Stimulated activated CD8-positive, alpha-beta memory T cell treated with anti-CD3 and anti-CD28 coated beads, Interleukin-15, amount 100 ng/mL, for 24 hours (primary cell): ENCODE data around the gene FRMPD1.

Experiments used
- DNase-seq: peaks from one replicate; pipeline ENCODE4 v3.0.0-alpha.2; 2020; ENCODE audit warnings: low read depth

FRMPD1 gene

GRCh38 chr9:37678789-37679273, 28.1 kb downstream of the FRMPD1 start:
- no peak for DNase-seq

GRCh38 chr9:37679649-37680402, 29.1 kb downstream of the FRMPD1 start:
- DNase-seq = no peak

GRCh38 chr9:37682951-37683350, 32.2 kb downstream of the FRMPD1 start:
- DNase-seq = no peak

GRCh38 chr9:37683531-37684371, 33.0 kb downstream of the FRMPD1 start:
- DNase-seq = no peak

GRCh38 chr9:37692622-37693221, 42.0 kb downstream of the FRMPD1 start:
- DNase-seq = no peak

GRCh38 chr9:37693260-37693659, 42.5 kb downstream of the FRMPD1 start:
- DNase-seq = no peak

- DNase-seq = no peak
Measured at GRCh38 chr9:37694355-37694754, 43.6 kb downstream of the FRMPD1 start.

DNA sequence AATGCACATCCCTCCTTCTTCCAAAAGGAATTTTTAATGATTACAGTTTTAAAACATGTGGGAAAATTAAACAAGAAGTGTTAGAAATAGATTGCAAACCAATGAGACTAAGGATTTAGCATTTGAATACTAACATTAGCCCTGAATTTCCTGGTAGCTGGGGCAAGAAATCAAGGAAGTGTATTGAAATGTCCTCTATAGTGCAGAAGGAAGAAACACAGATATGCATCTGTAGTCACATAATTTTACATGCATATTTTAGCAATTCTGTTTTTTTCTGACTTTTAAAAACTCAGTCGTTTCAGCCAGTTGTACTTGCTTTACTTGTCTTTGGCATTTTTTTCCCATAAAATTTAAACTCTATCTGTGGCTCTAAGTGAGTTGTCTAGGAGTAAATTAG, 45.8 kb downstream of the FRMPD1 start:
- DNase-seq = no peak

- no peak for DNase-seq
Measured at GRCh38 chr9:37700131-37700530, 49.4 kb downstream of the FRMPD1 start.

DNA sequence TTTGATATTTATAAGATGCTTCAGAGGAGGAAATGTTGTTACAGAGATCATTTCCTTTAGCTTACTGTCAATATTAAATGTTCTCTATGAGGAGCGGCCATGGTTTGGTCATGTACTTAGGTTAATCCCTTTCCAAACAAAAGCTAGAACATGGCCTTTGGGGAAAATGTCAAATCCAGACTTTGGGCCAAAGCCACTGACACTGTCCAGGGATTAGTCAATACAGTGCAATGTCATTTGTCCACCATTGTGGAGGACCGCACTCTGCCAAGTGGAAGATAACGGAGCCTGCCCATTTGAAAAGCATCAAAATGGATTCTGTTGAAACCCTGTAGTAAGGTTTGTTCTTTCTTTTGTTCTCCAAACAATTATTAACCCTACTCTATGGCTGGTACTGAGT, 50.1 kb downstream of the FRMPD1 start:
- DNase-seq = no peak

- DNase-seq = no peak
Measured at GRCh38 chr9:37705787-37706186, 55.0 kb downstream of the FRMPD1 start.

DNA sequence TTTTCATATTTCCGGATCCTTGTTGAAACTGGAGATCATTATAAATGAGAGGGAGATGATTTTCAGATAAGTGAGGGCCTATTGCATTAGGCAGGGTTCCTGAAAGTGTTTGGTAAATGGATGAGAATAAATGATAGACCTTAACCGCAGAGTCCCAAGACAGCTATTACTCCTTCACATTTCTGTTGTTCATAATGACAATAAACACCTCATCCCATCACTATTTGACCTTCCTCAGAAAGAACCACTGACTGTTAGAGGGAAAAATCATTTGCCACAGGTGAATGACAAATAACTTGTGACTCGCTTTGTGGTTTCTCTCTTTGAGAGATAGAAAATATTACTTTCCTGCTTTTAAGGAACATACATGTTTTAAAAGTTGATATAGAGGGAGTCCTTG, 55.5 kb downstream of the FRMPD1 start:
- no peak for DNase-seq

- no peak for DNase-seq
Measured at GRCh38 chr9:37707748-37708147, 57.0 kb downstream of the FRMPD1 start.

DNA sequence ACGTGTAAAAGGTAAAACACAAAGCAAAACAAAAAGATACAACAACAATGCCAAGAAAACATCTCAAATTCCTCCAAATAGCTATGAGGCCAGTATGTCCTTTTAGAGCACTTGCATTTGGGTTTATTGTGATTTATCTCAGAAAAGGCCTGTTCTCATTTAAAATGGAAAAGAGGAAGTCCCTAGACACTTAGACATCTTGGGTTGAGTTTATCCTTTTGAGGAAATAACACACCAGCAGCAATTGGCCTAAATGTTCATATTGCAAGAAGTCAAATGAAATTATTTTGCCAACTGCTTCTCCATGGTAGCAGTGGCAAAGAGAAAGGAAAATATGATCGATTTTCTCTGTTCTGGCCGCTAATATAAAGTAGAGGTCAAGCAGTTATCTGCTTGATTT, 59.3 kb downstream of the FRMPD1 start:
- no peak for DNase-seq

GRCh38 chr9:37715260-37715659, 64.5 kb downstream of the FRMPD1 start:
- no peak for DNase-seq

DNA sequence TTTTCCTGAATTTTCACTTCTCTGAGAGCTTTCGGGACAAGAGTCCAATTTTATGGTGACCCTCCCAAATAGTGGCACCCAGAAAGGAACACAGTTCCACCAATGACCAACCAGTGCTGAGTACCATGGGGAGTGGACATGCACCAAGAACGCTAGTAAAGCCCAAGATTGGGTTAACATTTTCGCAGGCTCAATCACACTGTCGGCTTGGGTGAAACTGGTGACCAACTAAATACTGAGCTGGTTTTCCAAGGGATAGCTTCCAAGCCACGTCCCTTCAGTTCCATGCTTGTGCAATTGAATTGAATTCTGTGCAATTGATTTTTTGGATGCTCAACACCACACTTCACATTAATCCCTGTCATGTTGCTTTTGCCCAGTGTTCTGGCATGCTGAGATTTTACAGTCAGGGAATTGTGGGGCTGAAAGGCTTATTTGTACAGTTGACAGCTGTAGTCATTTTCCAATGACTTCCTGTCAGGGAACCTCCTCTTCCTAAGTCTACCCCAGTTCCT, 65.3 kb downstream of the FRMPD1 start:
- no peak for DNase-seq

DNA sequence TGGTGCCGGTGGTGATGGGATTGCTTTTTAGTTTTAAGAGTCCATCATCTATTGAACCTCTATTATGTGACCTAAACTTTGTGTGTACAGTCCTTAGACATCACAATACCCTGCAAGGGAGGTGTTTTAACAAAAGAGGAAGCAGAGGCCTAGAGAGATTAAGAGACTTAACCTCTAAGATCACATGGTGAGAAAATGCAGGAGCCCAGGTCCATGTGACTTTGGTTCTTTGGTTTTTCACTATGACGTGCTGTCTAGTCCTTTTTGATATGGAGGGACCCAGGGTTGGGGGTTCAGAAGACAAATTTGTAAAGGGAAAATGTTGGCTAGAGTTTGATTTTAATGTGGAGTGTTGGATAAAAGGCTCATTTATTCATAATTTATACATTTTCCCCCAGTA, 68.8 kb downstream of the FRMPD1 start:
- DNase-seq = no peak

GRCh38 chr9:37727013-37727412, 76.3 kb downstream of the FRMPD1 start:
- DNase-seq = no peak

- no peak for DNase-seq
Measured at GRCh38 chr9:37729499-37729898, 78.7 kb downstream of the FRMPD1 start.

DNA sequence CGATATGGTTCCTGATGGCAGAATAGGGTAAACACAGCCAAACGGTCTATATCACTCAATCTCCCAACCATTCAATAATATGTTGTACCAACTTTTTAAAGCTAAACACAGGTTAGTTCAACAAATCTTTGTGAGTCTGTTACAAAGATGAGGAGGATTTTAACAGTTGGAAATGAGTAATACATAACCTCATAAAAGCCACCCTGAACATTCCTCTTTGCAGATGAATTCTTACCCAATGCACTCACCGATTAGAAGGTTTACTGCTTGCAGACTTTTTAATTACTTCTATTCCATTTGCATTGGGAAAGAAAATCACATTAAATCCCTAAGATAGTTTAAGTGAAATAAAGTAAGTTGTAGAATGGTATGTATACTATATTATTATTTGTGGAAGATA, 79.5 kb downstream of the FRMPD1 start:
- no peak for DNase-seq

DNA sequence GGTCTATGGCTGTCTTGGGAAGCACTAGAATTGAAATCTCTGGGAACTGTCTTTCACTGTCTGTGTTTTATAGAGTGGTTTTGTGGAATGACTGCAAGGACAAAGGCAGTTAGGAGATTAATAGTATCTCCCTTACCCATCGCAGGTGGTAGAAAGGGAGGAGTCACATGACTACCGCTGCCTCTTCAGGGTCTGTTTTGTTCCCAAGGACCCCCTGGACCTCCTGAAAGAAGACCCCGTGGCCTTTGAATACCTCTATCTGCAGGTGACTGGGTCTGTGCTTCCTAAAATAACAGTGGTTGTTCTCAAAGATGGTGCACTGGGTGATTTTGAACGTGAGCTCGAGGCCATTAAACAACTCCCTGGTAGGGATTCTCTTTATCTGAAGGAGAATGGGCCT, 80.1 kb downstream of the FRMPD1 start:
- DNase-seq = no peak

DNA sequence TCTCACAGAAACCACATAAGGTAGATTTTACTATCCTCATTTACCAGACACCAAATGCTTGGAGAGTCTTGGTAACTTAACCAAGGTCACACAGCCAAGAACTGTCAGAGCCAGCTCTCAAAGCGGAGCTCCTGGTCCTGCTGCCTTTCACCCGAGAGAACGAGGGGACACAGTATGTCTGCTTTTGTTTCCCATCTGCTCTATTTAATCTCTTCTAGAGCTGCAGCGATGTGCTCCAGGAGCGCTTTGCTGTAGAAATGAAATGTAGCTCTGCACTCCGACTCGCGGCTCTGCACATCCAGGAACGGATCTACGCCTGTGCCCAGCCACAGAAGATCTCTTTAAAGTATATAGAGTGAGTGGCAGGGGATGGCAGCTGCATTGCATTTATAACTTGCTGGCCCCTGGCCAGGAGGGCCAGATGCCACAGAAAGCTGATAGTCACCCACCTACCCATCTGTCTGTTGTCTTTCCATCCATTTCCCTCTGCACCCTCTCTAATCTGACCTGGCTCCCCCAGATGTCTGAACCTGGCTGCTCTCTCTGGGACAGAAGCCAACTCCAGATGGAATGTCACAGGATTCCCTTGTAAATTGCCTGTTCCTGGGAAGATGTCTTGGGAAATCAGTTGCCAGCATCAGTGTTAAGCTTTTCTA, 81.5 kb downstream of the FRMPD1 start:
- no peak for DNase-seq
